Measurements from ENCODE around the gene PRMT3. TPM values are rescaled to one million over a fixed set of nuclear protein-coding genes. Genes with fewer than 3 reads are reported as not detected.
A peak's percentile ranks its signal among the peaks of the same experiment; 100 is the strongest.
"Not testable (repeated sequence)": the region's sequence is repeated elsewhere in the genome, so short reads cannot be mapped to it uniquely, and the experiment has no call there.

PRMT3 gene
- total RNA-seq, 1 experiment from 2014 or later = 22.6 TPM

DNA sequence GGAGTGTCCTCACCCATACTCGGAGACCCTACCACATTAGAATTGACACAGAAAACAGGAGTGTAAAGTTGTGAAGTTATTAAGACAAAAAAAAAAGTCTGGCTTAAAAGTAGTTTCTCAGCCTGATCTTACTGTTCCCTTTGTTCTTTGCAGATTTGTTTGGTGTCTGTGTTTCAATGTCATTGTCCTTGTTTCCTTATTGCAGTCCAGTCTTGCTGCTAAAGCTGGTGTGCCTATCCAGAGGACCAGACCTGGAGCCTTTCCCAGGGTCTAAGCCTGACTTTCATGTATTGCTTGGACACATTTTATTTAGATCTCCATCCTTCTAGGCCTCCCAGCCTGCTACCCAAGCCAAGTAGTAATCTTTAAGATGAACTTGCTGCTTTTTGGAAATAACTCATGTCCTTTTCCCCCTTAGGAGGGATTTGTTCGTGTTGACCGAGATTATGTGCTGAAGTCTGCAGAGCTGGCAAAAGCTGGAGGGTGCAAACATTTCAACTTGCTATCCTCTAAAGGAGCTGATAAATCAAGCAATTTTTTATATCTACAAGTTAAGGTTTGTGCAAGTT is 11.3 kb upstream of the PRMT3 start:
- Histone ChIP-seq H3K23me2 (ENCODE audit: insufficient read length, low read depth, low read length, poor library complexity, severe bottlenecking) (no peaks in the 10 kb centered on the region), H3K56ac (ENCODE audit: insufficient read length, low read depth, low read length) (no peak overlapping the region), H3K27ac (ENCODE audit: insufficient read length, low read depth, low read length) (no peak overlapping the region), H3K79me1 (ENCODE audit: insufficient read depth, low read depth, low read length, poor library complexity, severe bottlenecking) (no peaks in the 10 kb centered on the region), H3K23ac (ENCODE audit: insufficient read length, low read depth, low read length) (no peak overlapping the region), H4K5ac (ENCODE audit: insufficient read length, low read depth, low read length) (no peak overlapping the region), H4K8ac (replicated peaks; ENCODE audit: insufficient read length, low read depth, low read length) (no peak overlapping the region), H2BK5ac (ENCODE audit: insufficient read length, low read length) (no peak overlapping the region), H3K4me2 (ENCODE audit: insufficient read depth, insufficient read length, low read length) (no peak overlapping the region), H4K91ac (ENCODE audit: insufficient read length, low read depth, low read length) (no peak overlapping the region), H3K4me1 (ENCODE audit: insufficient read depth, low read length) (no peaks in the 10 kb centered on the region), H3K27me3 (ENCODE audit: insufficient read depth, low read length) (no peaks in the 10 kb centered on the region), H3T11ph (ENCODE audit: low read length) (no peak overlapping the region), H3K79me2 (ENCODE audit: insufficient read depth, low read length) (no peaks in the 10 kb centered on the region), H3K4ac (ENCODE audit: low read depth, low read length) (no peak overlapping the region), H2BK20ac (ENCODE audit: low read depth, low read length, poor library complexity, severe bottlenecking) (no peak overlapping the region), H3K9me3 (ENCODE audit: control insufficient read depth, low read depth, low read length) (no peaks in the 10 kb centered on the region), H2AFZ (ENCODE audit: low read length) (no peak overlapping the region), H3K9ac (ENCODE audit: extremely low read depth, insufficient read length, low read length) (no peak overlapping the region), H2BK12ac (ENCODE audit: insufficient read length, low read depth, low read length) (no peak overlapping the region), H2AK5ac (ENCODE audit: insufficient read length, low read length) (no peak overlapping the region), H2BK15ac (ENCODE audit: low read depth, low read length) (no peak overlapping the region), H3K14ac (ENCODE audit: insufficient read depth, low read length) (no peak overlapping the region), H4K20me1 (ENCODE audit: control insufficient read depth, insufficient read depth, insufficient read length) (no peaks in the 10 kb centered on the region), H2BK120ac (ENCODE audit: low read depth, low read length, poor library complexity, severe bottlenecking) (no peak overlapping the region), H3K18ac (ENCODE audit: insufficient read length, low read depth, low read length) (no peak overlapping the region)
- no CpG with 5 or more reads among the region's 3 CpGs for WGBS (ENCODE audit: extremely low coverage, insufficient read length, low lambda C conversion rate)
- TF ChIP-seq, protein P1, sequence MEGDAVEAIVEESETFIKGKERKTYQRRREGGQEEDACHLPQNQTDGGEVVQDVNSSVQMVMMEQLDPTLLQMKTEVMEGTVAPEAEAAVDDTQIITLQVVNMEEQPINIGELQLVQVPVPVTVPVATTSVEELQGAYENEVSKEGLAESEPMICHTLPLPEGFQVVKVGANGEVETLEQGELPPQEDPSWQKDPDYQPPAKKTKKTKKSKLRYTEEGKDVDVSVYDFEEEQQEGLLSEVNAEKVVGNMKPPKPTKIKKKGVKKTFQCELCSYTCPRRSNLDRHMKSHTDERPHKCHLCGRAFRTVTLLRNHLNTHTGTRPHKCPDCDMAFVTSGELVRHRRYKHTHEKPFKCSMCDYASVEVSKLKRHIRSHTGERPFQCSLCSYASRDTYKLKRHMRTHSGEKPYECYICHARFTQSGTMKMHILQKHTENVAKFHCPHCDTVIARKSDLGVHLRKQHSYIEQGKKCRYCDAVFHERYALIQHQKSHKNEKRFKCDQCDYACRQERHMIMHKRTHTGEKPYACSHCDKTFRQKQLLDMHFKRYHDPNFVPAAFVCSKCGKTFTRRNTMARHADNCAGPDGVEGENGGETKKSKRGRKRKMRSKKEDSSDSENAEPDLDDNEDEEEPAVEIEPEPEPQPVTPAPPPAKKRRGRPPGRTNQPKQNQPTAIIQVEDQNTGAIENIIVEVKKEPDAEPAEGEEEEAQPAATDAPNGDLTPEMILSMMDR (conservative IDR thresholded peaks at IDR 0.05) = no peak
- H3K27me3 Mint-ChIP-seq (ENCODE audit: low read depth) = no peaks in the 10 kb centered on the region
- H3K9me3 Mint-ChIP-seq = no peaks in the 10 kb centered on the region
- H3K27ac Mint-ChIP-seq = no peak overlapping the region
- DNase-seq = no peak
- no peak overlapping the region for H3K4me3 Mint-ChIP-seq
- no peaks in the 10 kb centered on the region for H3K4me1 Mint-ChIP-seq
- peaks cover 0 to 10% (median 0%) of the 10 kb centered on the region in 3 experiments; a peak in 2 of 7 replicates for H3K36me3 Mint-ChIP-seq (ENCODE audit: insufficient read depth in 1 of 3, low read depth in 3 of 3)

DNA sequence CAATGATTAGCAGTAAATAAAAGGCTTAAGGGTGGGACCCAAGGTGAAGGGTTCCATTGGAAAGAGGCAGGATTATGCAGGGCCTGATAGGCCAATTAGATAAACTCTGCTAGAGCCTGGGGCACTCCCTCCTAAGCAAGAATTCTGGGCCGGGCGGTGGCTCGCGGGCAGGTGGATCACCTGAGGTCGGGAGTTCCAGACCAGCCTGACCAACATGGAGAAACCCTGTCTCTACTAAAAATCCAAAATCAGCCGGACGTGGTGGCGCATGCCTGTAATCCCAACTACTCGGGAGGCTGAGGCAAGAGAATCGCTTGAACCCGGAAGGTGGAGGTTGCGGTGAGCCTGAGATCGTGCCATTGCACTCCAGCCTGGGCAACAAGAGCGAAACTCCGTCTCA is 1.5 kb upstream of the PRMT3 start:
- H2BK15ac ChIP-seq (ENCODE audit: low read depth, low read length); H3K79me1 ChIP-seq (ENCODE audit: insufficient read depth, low read depth, low read length, poor library complexity, severe bottlenecking); H2AK5ac ChIP-seq (ENCODE audit: insufficient read length, low read length); H2BK12ac ChIP-seq (ENCODE audit: insufficient read length, low read depth, low read length); H3K9me3 ChIP-seq (ENCODE audit: control insufficient read depth, low read depth, low read length); H4K91ac ChIP-seq (ENCODE audit: insufficient read length, low read depth, low read length); H3K18ac ChIP-seq (ENCODE audit: insufficient read length, low read depth, low read length); H3K79me2 ChIP-seq (ENCODE audit: insufficient read depth, low read length); H2BK5ac ChIP-seq (ENCODE audit: insufficient read length, low read length); H3K56ac ChIP-seq (ENCODE audit: insufficient read length, low read depth, low read length); H3K9ac ChIP-seq (ENCODE audit: extremely low read depth, insufficient read length, low read length); H3K4me2 ChIP-seq (ENCODE audit: insufficient read depth, insufficient read length, low read length); H3K4me1 ChIP-seq (ENCODE audit: insufficient read depth, low read length); H3K9me3 Mint-ChIP-seq; H3K27me3 Mint-ChIP-seq (ENCODE audit: low read depth); DNase-seq; H2BK20ac ChIP-seq (ENCODE audit: low read depth, low read length, poor library complexity, severe bottlenecking); H4K8ac ChIP-seq (replicated peaks; ENCODE audit: insufficient read length, low read depth, low read length); H3K14ac ChIP-seq (ENCODE audit: insufficient read depth, low read length); H2BK120ac ChIP-seq (ENCODE audit: low read depth, low read length, poor library complexity, severe bottlenecking); H4K5ac ChIP-seq (ENCODE audit: insufficient read length, low read depth, low read length); H3T11ph ChIP-seq (ENCODE audit: low read length); H4K20me1 ChIP-seq (ENCODE audit: control insufficient read depth, insufficient read depth, insufficient read length); H3K27ac Mint-ChIP-seq; H3K4ac ChIP-seq (ENCODE audit: low read depth, low read length); H2AFZ ChIP-seq (ENCODE audit: low read length); H3K23ac ChIP-seq (ENCODE audit: insufficient read length, low read depth, low read length); H3K27ac ChIP-seq (ENCODE audit: insufficient read length, low read depth, low read length); H3K27me3 ChIP-seq (ENCODE audit: insufficient read depth, low read length); H3K23me2 ChIP-seq (ENCODE audit: insufficient read length, low read depth, low read length, poor library complexity, severe bottlenecking): not testable (repeated sequence)
- H3K4me1 Mint-ChIP-seq = peaks cover 10 to 15% of the 10 kb centered on the region in 2 experiments
- H3K36me3 Mint-ChIP-seq (ENCODE audit: insufficient read depth in 1 of 3, low read depth in 3 of 3) = peaks cover 2 to 12% (median 4%) of the 10 kb centered on the region in 3 experiments; a peak in 4 of 7 replicates
- peak overlapping the region; percentile 97; a peak in 3 of 5 replicates for H3K4me3 Mint-ChIP-seq
- no CpG with 5 or more reads among the region's 15 CpGs for WGBS (ENCODE audit: extremely low coverage, insufficient read length, low lambda C conversion rate)
